H9 (cell line): ENCODE data around the gene KLRB1. TPM values are rescaled to one million over a fixed set of nuclear protein-coding genes. Genes with fewer than 3 reads are reported as not detected.

Experiments
- DNase-seq: peaks from one replicate; pipeline ENCODE4 v3.0.0-alpha.2; 2017
- H2AFZ ChIP-seq: one replicate; pipeline ENCODE4 v1.6.1; 2013; ENCODE audit warnings: mild to moderate bottlenecking, low read length, control low read depth, moderate library complexity
- H2AK5ac ChIP-seq: 2 replicates; pipeline ENCODE4 v1.6.1; 2013; ENCODE audit warnings: low read length, control low read depth, mixed read lengths; ENCODE audit not compliant: insufficient read length
- H2BK120ac ChIP-seq: one replicate; pipeline ENCODE4 v1.6.1; 2013; ENCODE audit warnings: low read depth, mild to moderate bottlenecking, low read length, control low read depth, inconsistent platforms; ENCODE audit not compliant: poor library complexity, severe bottlenecking
- H2BK12ac ChIP-seq: 2 replicates; pipeline ENCODE4 v1.6.1; 2013; ENCODE audit warnings: low read length, control low read depth, mixed read lengths, low read depth; ENCODE audit not compliant: insufficient read length
- H2BK15ac ChIP-seq: 2 replicates; pipeline ENCODE4 v1.6.1; 2013; ENCODE audit warnings: low read depth, low read length, control low read depth
- H2BK20ac ChIP-seq: one replicate; pipeline ENCODE4 v1.6.1; 2013; ENCODE audit warnings: low read depth, mild to moderate bottlenecking, low read length, control low read depth, inconsistent platforms; ENCODE audit not compliant: poor library complexity, severe bottlenecking
- H2BK5ac ChIP-seq: 2 replicates; pipeline ENCODE4 v1.6.1; 2013; ENCODE audit warnings: low read length, control low read depth, mixed read lengths; ENCODE audit not compliant: insufficient read length
- H3K14ac ChIP-seq: 2 replicates; pipeline ENCODE4 v1.6.1; 2013; ENCODE audit warnings: low read length, control low read depth; ENCODE audit not compliant: insufficient read depth
- H3K18ac ChIP-seq: 2 replicates; pipeline ENCODE4 v1.6.1; 2013; ENCODE audit warnings: low read depth, mild to moderate bottlenecking, mixed read lengths, low read length, control low read depth; ENCODE audit not compliant: insufficient read length
- H3K23ac ChIP-seq: 2 replicates; pipeline ENCODE4 v1.6.1; 2013; ENCODE audit warnings: low read length, control low read depth, mixed read lengths, low read depth; ENCODE audit not compliant: insufficient read length
- H3K23me2 ChIP-seq: 2 replicates; pipeline ENCODE4 v1.6.1; 2013; ENCODE audit warnings: low read depth, mild to moderate bottlenecking, mixed read lengths, low read length, control low read depth; ENCODE audit not compliant: insufficient read length, poor library complexity, severe bottlenecking
- H3K27ac ChIP-seq: 2 replicates; pipeline ENCODE4 v1.5.1; 2013; ENCODE audit warnings: low read length, control low read depth, mixed read lengths, low read depth; ENCODE audit not compliant: insufficient read length
- H3K27me3 ChIP-seq: 2 replicates; pipeline ENCODE4 v1.6.1; 2013; ENCODE audit warnings: low read length, control low read depth, inconsistent platforms; ENCODE audit not compliant: insufficient read depth
- H3K4ac ChIP-seq: 2 replicates; pipeline ENCODE4 v1.6.1; 2013; ENCODE audit warnings: low read depth, mild to moderate bottlenecking, control low read depth, inconsistent platforms, low read length, moderate library complexity
- H3K4me1 ChIP-seq: 2 replicates; pipeline ENCODE4 v1.6.1; 2013; ENCODE audit warnings: low read length, control low read depth, inconsistent platforms; ENCODE audit not compliant: insufficient read depth
- H3K4me2 ChIP-seq: 2 replicates; pipeline ENCODE4 v1.6.1; 2013; ENCODE audit warnings: low read length, control low read depth, mixed read lengths; ENCODE audit not compliant: insufficient read length, insufficient read depth
- H3K56ac ChIP-seq: 2 replicates; pipeline ENCODE4 v1.6.1; 2013; ENCODE audit warnings: low read depth, mild to moderate bottlenecking, mixed read lengths, low read length, control low read depth; ENCODE audit not compliant: insufficient read length
- H3K79me1 ChIP-seq: 2 replicates; pipeline ENCODE4 v1.6.1; 2013; ENCODE audit warnings: low read depth, mild to moderate bottlenecking, moderate library complexity, low read length, control low read depth, inconsistent platforms; ENCODE audit not compliant: insufficient read depth, poor library complexity, severe bottlenecking
- H3K79me2 ChIP-seq: 2 replicates; pipeline ENCODE4 v1.6.1; 2013; ENCODE audit warnings: low read length, control low read depth, inconsistent platforms; ENCODE audit not compliant: insufficient read depth
- H3K9ac ChIP-seq: 2 replicates; pipeline ENCODE4 v1.6.1; 2013; ENCODE audit warnings: low read length, control low read depth, mixed read lengths; ENCODE audit not compliant: insufficient read length; ENCODE audit errors: extremely low read depth
- H3K9me3 ChIP-seq: one replicate; pipeline ENCODE4 v1.6.1; 2013; ENCODE audit warnings: low read depth, low read length, inconsistent platforms; ENCODE audit not compliant: control insufficient read depth
- H3T11ph ChIP-seq: one replicate; pipeline ENCODE4 v1.6.1; 2013; ENCODE audit warnings: mild to moderate bottlenecking, low read length, control low read depth, inconsistent platforms
- H4K20me1 ChIP-seq: one replicate; pipeline ENCODE4 v1.6.1; 2013; ENCODE audit not compliant: control insufficient read depth, insufficient read length, insufficient read depth
- H4K5ac ChIP-seq: 2 replicates; pipeline ENCODE4 v1.6.1; 2013; ENCODE audit warnings: low read depth, mild to moderate bottlenecking, mixed read lengths, low read length, control low read depth; ENCODE audit not compliant: insufficient read length
- H4K8ac ChIP-seq: replicated peaks from 2 replicates; pipeline ENCODE4 v1.6.1; 2013; ENCODE audit warnings: low read length, control low read depth, mixed read lengths, low read depth; ENCODE audit not compliant: insufficient read length
- H4K91ac ChIP-seq: 2 replicates; pipeline ENCODE4 v1.6.1; 2013; ENCODE audit warnings: low read depth, mild to moderate bottlenecking, moderate library complexity, mixed read lengths, low read length, control low read depth; ENCODE audit not compliant: insufficient read length
- H3K27ac Mint-ChIP-seq, 3 experiments: 2 replicates in 2 of 3; 3 replicates in 1 of 3; pipeline ENCODE4 v1.8.0; 2020 to 2021; ENCODE audit warnings: mixed read lengths in 3 of 3, mild to moderate bottlenecking in 1 of 3, moderate library complexity in 1 of 3
- H3K27me3 Mint-ChIP-seq: 2 replicates; pipeline ENCODE4 v1.8.0; 2021; ENCODE audit warnings: low read depth, mild to moderate bottlenecking, moderate library complexity, mixed read lengths
- H3K36me3 Mint-ChIP-seq, 3 experiments: 2 replicates in 2 of 3; 3 replicates in 1 of 3; pipeline ENCODE4 v1.8.0; 2020 to 2021; ENCODE audit warnings: low read depth in 3 of 3, mixed read lengths in 3 of 3; ENCODE audit not compliant: insufficient read depth in 1 of 3
- H3K4me1 Mint-ChIP-seq, 2 experiments: 2 replicates each; pipeline ENCODE4 v1.8.0; 2020; ENCODE audit warnings: mixed read lengths in 2 of 2
- H3K4me3 Mint-ChIP-seq, 2 experiments: 2 replicates in 1 of 2; 3 replicates in 1 of 2; pipeline ENCODE4 v1.8.0; 2020 to 2021; ENCODE audit warnings: mild to moderate bottlenecking in 2 of 2, mixed read lengths in 2 of 2, moderate library complexity in 1 of 2
- H3K9me3 Mint-ChIP-seq, 2 experiments: 2 replicates in 1 of 2; 3 replicates in 1 of 2; pipeline ENCODE4 v1.8.0; 2020; ENCODE audit warnings: mild to moderate bottlenecking in 2 of 2, mixed read lengths in 2 of 2, moderate library complexity in 1 of 2
- WGBS: extraction: QIAGEN DNeasy Blood & Tissue Kit; methylation state at CpG from one replicate; pipeline ENCODE4 v1.1.7; 2013; ENCODE audit warnings: missing lambda C conversion rate, low lambda C conversion rate, mixed read lengths; ENCODE audit not compliant: insufficient read length; ENCODE audit errors: extremely low coverage; 5-methylcytosine and 5-hydroxymethylcytosine counted together
- total RNA-seq: library from RNA; stranded (reverse); gene quantifications from 2 replicates; pipeline ENCODE4 v1.2.1, GENCODE V29; 2021
- TF ChIP-seq, protein P1 (sequence below): fragments of 200-600 bp; sonication (generic); conservative IDR thresholded peaks from 3 replicates; pipeline ENCODE4 v1.8.0; 2021; ENCODE audit warnings: antibody characterized with exemption, mild to moderate bottlenecking

KLRB1 gene
- total RNA-seq, 1 experiment from 2014 or later: 0.15 TPM

GRCh38 chr12:9634969-9635754, 27.4 kb upstream of the KLRB1 start:
- Histone ChIP-seq H4K5ac (no peak overlapping the region), H3K9ac (no peak overlapping the region), H2AFZ (no peak overlapping the region), H3K18ac (no peak overlapping the region), H2BK5ac (no peak overlapping the region), H3K56ac (no peak overlapping the region), H3K9me3 (no peaks in the 10 kb centered on the region), H2BK12ac (no peak overlapping the region), H3T11ph (no peak overlapping the region), H4K91ac (no peak overlapping the region), H4K20me1 (no peaks in the 10 kb centered on the region), H3K23ac (no peak overlapping the region), H3K4ac (no peak overlapping the region), H3K4me1 (no peaks in the 10 kb centered on the region), H3K79me2 (no peaks in the 10 kb centered on the region), H3K14ac (no peak overlapping the region), H3K23me2 (no peaks in the 10 kb centered on the region), H4K8ac (no peak overlapping the region), H3K79me1 (no peaks in the 10 kb centered on the region), H3K4me2 (no peak overlapping the region), H2BK20ac (no peak overlapping the region), H2BK15ac (no peak overlapping the region), H3K27ac (no peak overlapping the region), H2AK5ac (no peak overlapping the region), H3K27me3 (no peaks in the 10 kb centered on the region), H2BK120ac (no peak overlapping the region)
- Mint-ChIP-seq H3K9me3 (peaks cover 18 to 36% of the 10 kb centered on the region in 2 experiments), H3K27ac (no peak overlapping the region), H3K4me3 (no peak overlapping the region), H3K4me1 (no peaks in the 10 kb centered on the region), H3K27me3 (no peaks in the 10 kb centered on the region; the same call in 1 of the 2 replicates), H3K36me3 (peaks cover 14 to 31% (median 30%) of the 10 kb centered on the region in 3 experiments)
- no peak for DNase-seq
- TF ChIP-seq, protein P1, sequence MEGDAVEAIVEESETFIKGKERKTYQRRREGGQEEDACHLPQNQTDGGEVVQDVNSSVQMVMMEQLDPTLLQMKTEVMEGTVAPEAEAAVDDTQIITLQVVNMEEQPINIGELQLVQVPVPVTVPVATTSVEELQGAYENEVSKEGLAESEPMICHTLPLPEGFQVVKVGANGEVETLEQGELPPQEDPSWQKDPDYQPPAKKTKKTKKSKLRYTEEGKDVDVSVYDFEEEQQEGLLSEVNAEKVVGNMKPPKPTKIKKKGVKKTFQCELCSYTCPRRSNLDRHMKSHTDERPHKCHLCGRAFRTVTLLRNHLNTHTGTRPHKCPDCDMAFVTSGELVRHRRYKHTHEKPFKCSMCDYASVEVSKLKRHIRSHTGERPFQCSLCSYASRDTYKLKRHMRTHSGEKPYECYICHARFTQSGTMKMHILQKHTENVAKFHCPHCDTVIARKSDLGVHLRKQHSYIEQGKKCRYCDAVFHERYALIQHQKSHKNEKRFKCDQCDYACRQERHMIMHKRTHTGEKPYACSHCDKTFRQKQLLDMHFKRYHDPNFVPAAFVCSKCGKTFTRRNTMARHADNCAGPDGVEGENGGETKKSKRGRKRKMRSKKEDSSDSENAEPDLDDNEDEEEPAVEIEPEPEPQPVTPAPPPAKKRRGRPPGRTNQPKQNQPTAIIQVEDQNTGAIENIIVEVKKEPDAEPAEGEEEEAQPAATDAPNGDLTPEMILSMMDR: no peak
- WGBS: no CpG with 5 or more reads among the region's 2 CpGs
